GM19193 (cell line): ENCODE results near the gene PTPRG.

Source experiments
- POLR2A ChIP-seq: IDR thresholded peaks from 4 replicates; pipeline ENCODE4 v1.6.1; 2011; ENCODE audit not compliant: insufficient read depth, insufficient read length; ENCODE audit errors: extremely low read depth

Gene PTPRG

DNA sequence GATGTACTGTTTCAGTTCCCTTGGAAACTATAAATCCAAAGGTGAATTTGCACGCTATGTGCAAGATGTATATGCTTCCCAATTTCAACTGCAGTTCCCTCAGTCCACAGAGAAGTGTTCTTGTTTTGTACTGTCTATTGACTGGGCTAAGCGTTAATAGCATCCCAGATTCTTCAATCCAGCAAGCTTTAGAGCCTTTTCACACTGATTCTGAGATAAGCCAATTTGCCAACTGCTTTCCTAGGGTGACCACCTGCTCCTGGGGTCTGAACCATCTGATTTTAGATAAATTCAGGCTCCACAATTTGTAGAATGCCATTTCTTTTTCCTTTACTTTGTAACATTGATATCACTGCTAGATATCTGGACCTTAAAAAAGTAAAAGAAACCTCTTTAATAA, 340.1 kb downstream of the PTPRG start:
- TF ChIP-seq POLR2A = no peak

DNA sequence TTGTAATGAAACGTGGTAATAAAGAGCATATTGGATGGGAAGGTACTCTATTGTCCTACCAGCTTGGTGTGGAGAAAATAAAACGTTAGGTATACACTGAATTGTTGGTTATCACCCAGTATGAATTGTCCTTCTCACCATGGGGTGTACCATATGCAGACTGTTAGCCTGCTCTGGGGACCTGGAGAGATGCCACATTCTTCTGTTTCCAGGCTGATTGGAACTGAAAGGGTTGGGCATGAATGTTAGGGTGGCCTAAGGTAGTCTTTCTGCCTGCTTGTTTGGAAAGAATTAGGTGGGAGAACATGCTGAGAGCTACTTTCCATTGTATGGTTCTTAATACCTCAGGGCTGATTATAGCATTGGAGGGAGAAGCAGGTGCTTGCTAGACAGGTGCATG, 340.6 kb downstream of the PTPRG start:
- no peak for TF ChIP-seq POLR2A

- no peak for TF ChIP-seq POLR2A
These were observed 341.7 kb downstream of the PTPRG start for GRCh38 chr3:61903074-61903473.

- no peak for TF ChIP-seq POLR2A
These were observed 342.7 kb downstream of the PTPRG start for GRCh38 chr3:61903931-61904657.

GRCh38 chr3:61907210-61907795, 345.9 kb downstream of the PTPRG start:
- no peak for TF ChIP-seq POLR2A

GRCh38 chr3:61908382-61908781, 347.0 kb downstream of the PTPRG start:
- TF ChIP-seq POLR2A = no peak

GRCh38 chr3:61910732-61911131, 349.4 kb downstream of the PTPRG start:
- no peak for TF ChIP-seq POLR2A

DNA sequence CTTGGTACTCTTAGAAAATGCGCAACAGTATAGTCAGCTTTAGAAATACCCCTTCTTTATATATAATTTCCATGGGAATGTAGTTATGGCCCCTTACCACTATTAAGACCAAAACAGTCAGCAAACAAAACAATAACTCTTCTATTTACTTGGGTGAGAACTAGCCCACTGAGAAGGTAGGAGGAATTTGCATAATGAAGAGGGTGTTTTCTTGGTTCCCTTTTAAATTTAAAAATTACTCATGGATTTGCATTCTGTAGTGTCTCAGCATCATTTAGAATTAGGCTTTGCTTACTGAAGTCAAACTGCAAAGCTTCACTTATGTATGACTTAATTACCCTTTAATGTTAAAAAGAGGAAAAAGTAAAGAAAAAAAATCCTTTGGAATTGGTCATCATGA, 350.8 kb downstream of the PTPRG start:
- TF ChIP-seq POLR2A = no peak

DNA sequence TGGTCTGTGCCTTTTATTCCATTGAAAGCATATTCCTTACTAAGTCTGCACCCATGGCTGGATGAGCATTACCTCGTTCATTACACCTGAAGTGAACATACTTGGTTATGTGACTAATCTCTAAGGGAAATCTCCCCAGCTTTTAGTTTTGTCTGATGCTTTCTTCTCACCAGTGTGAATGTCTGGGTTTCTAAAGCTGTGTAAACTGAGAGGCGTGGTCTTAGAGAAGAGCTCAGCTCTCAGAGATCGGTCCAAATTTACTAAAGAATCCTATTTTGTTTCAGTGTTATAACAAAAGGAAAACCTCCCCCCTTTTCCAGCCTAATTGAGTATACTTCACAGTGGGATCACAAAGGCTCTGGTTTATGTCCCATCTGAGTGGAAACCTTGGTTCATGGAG, 352.3 kb downstream of the PTPRG start:
- TF ChIP-seq POLR2A = no peak

DNA sequence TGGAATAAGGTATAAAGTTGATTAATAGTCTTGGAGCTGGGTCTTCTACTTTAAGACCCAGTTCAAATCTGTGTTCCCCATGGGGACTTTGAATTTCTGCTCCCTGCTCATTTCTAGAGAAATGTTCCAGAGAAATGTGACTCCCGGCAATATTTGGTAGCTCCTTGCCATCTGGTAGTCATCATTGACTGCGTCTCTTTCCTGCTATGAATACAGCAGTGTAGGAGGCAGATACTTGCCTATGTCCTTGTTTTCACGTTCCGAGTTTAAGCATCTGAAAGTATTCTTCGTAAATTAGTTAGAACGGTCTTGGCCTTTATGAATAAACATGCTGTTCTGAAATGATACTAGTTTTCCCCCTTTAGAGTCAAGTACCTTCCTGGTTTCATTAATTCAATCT, 352.9 kb downstream of the PTPRG start:
- TF ChIP-seq POLR2A = no peak

DNA sequence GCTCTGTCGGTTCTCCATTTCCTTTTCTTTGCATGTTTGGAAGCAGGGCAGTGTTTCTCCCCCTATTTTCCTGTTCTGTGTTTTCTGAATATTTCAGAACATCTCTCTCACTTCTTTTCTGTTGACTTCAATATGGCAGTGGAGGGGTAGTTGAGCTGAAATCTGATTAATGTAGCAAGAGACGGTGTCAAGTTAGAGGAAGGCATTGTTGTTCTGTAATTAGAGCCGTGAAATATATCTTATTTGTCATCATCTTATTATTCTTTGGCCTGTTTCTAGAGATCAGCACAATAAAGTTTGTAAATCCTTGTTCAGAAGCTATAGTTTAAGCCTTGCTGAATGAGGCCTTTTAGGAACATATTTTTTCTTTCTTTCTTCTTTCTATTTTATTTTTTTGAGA, 353.9 kb downstream of the PTPRG start:
- TF ChIP-seq POLR2A = no peak

- no peak for TF ChIP-seq POLR2A
These were observed 358.0 kb downstream of the PTPRG start for GRCh38 chr3:61919371-61919770.

DNA sequence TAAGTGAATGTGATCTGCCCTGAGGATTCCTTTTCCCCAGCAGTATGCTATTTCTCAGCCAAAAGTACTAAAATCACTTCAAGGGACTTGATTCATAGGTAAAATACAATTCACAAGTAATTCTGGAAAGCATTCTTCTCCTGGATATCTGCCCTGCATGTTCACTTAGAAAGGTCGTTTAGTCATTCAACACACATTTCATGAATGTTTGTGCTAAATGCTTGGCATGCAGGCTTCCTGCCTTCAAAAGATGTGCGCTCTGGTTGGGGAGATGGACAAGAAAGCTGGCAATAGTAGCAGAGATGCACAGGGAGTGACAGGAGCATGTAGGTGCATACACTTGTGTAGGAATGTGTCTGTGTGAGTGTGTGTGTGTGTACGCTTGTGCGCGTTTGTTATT, 360.7 kb downstream of the PTPRG start:
- TF ChIP-seq POLR2A = no peak

- TF ChIP-seq POLR2A = no peak
These were observed 362.8 kb downstream of the PTPRG start for GRCh38 chr3:61924090-61924735.

DNA sequence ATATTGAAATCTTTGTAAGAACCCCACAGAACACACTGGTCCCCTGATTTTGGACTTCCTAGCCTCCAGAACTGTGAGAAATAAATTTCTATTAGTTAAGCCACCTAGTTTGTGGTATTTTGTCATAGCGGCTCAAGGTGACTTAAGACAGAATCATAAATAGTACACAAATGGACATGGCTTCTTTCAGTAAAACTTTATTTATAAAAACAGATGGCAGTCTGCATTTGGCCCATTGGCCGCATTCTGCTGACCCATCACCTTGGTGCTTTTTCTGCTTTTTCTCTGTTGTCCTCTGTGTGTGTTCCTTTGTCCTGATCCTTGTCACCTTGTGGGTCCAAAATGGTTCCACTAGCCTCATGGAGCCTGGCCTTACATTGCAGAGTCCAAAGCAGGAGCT, 363.6 kb downstream of the PTPRG start:
- TF ChIP-seq POLR2A = no peak

GRCh38 chr3:61925721-61926120, 364.4 kb downstream of the PTPRG start:
- TF ChIP-seq POLR2A = no peak

DNA sequence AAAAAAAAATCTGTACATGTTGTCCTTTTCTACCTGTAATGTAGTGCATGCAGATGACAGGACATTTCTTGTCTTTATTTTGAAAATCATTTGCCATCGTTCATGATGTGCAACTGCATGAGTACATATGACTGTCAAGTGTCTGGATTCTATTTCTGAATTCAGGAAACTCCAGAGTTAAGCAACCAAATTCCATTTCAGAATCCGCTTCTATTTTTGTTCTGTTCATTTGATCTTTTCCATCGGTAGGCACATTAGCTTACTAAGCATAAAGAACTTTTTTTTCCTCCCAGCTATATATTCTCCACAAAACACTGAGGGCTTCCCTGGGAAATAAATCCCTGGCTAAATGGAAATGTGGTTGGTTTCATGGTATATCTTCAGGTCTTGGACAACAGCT, 365.6 kb downstream of the PTPRG start:
- TF ChIP-seq POLR2A = no peak

DNA sequence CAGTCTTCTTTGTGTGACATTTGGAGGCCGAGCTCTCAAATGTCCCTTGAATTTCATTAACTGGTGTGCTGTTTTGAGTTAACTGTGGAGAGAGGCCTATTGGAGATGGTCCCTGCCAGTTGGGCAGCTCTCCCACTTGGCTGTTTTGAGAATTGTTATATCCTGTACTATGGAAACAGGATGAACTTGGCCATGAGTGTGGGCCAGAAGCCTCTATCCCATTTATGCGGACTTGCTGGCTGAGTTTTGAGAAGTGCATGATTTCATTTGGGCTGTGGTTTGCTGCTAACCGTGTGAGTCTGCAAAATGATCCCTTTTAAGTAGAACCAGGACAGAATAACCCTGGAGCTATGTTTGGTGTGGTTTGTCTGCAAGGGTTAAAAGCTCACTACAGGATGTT, 366.0 kb downstream of the PTPRG start:
- no peak for TF ChIP-seq POLR2A
